ENCODE results near the gene MAML3. TPM values are rescaled to one million over a fixed set of nuclear protein-coding genes. Genes with fewer than 3 reads are reported as not detected.

The MAML3 gene
- total RNA-seq, 2 donors from 2014 or later = 9.3 to 10.1 TPM

DNA sequence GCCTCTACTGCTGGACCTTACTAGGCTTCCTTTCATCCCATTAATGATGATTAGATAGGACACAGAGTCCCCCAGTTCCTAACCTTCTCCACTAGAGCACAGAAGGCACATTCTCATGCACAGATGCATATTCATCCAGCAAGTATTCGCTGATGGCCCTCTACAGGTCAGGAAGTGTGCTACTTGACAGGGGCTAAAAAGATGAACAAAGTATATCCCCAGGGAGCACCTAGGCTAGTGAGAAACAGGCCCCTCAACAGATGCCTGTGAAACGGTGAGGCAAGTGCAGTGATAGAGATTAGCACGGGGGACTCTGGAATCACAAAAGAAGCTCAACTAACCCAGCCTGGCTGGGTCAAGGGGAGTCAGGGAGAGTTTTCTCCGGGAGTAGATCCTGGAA lies 392.5 kb downstream of the MAML3 start:
- intact Hi-C loops (cut with DNase I) = no loop called here
- Histone ChIP-seq H3K27ac (no peak overlapping the region), H3K4me3 (no peak overlapping the region), H3K36me3 (no peaks in the 10 kb centered on the region), H3K27me3 (no peaks in the 10 kb centered on the region), H3K9me3 (no peaks in the 10 kb centered on the region), H3K4me1 (peaks cover 17% of the 10 kb centered on the region), H3K9ac (ENCODE audit: low read depth in 2 of 2, low read length in 2 of 2) (no peak overlapping the region)
- no peak for DNase-seq
- TF ChIP-seq, protein P1, sequence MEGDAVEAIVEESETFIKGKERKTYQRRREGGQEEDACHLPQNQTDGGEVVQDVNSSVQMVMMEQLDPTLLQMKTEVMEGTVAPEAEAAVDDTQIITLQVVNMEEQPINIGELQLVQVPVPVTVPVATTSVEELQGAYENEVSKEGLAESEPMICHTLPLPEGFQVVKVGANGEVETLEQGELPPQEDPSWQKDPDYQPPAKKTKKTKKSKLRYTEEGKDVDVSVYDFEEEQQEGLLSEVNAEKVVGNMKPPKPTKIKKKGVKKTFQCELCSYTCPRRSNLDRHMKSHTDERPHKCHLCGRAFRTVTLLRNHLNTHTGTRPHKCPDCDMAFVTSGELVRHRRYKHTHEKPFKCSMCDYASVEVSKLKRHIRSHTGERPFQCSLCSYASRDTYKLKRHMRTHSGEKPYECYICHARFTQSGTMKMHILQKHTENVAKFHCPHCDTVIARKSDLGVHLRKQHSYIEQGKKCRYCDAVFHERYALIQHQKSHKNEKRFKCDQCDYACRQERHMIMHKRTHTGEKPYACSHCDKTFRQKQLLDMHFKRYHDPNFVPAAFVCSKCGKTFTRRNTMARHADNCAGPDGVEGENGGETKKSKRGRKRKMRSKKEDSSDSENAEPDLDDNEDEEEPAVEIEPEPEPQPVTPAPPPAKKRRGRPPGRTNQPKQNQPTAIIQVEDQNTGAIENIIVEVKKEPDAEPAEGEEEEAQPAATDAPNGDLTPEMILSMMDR (IDR thresholded peaks at IDR 0.05) = no peak

DNA sequence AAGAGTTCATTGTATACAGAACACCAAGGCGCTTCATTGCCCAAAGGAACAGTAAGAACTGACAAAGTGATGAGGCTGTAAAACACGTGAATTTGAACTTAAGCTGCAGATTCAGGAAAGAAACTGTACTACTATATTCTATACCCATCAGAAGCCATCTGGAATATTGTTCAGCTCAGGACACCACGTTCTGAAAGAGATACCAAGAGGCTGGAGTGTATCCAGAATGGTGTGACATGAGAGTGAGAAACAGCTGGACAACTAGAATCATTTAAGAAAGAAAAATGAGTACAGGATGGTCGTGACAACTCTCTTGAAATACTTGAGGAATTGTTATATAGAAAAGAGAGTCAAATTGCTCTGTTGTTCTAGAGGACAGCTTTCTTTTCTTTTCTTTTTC lies 393.4 kb downstream of the MAML3 start:
- Histone ChIP-seq H3K27me3 (no peaks in the 10 kb centered on the region), H3K9me3 (no peaks in the 10 kb centered on the region), H3K4me3 (no peak overlapping the region), H3K9ac (ENCODE audit: low read depth in 2 of 2, low read length in 2 of 2) (no peak overlapping the region), H3K36me3 (no peaks in the 10 kb centered on the region), H3K27ac (no peak overlapping the region), H3K4me1 (peaks cover 17% of the 10 kb centered on the region)
- TF ChIP-seq, protein P1 (IDR thresholded peaks at IDR 0.05) = no peak
- intact Hi-C loops (cut with DNase I) = no loop called here
- no peak for DNase-seq

DNA sequence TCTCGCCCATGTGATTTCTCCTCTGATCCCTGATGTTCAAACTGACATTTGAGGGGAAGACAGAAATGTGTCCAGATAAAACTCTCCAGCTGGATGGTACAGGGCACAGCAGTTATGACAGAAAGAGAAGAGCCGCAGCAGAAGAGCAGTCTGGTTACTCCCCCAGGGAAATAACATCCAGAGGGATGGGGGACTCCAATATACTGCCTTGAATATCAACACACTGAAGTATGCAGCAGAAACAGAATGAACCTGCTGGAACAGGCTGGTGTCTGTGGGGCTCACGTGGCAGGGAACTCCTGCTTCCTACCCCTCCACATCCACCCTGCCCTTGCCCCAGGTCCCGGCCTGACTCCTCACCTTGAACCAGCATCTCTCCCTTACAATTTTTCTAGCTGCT lies 394.9 kb downstream of the MAML3 start:
- Histone ChIP-seq H3K4me3 (no peak overlapping the region), H3K4me1 (peaks cover 14% of the 10 kb centered on the region), H3K36me3 (no peaks in the 10 kb centered on the region), H3K27me3 (no peaks in the 10 kb centered on the region), H3K9me3 (no peaks in the 10 kb centered on the region), H3K9ac (ENCODE audit: low read depth in 2 of 2, low read length in 2 of 2) (no peak overlapping the region), H3K27ac (no peak overlapping the region)
- intact Hi-C loops (cut with DNase I) = no loop called here
- TF ChIP-seq, protein P1 (IDR thresholded peaks at IDR 0.05) = no peak
- no peak for DNase-seq

DNA sequence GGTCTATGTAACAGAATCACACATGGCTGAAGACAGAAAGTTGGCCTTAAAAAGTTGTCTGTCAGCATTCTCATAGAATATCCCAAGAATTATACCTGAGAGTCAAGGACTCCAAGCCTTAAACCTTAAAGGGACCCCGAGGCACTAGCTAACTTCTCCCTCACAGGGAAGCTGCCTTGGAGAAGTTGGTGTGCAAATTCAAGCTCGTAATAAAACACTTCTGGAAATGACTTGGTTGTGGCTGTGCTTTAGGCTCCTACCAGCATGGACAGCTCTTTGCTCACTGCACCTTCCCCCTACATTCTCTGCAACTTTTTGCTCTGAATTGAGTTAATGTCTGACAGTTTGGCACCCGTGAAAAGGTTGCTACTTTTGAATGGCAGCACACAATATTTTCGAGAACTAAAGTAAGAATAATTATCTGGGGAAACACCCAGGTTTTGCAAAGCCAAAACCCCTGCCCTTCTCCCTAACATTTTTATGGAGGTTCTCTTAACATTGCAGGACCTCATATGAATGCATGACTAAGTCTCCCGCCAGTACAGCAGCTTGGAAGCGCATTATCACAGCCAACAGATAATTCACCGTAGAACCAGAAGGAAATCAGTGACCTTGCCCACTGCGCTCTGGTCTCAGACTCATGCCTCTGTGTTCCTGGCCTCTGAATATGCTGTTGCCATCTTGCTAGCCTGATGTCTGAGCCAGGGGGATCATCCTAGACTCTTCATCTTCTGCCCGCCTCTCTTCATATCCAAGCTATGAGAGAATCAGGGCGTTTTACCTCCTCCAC lies 397.4 kb downstream of the MAML3 start:
- intact Hi-C loops (cut with DNase I) = no loop called here
- Histone ChIP-seq H3K4me1 (no peaks in the 10 kb centered on the region), H3K4me3 (no peak overlapping the region), H3K9ac (ENCODE audit: low read depth in 2 of 2, low read length in 2 of 2) (no peak overlapping the region), H3K36me3 (no peaks in the 10 kb centered on the region), H3K27ac (no peak overlapping the region), H3K9me3 (no peaks in the 10 kb centered on the region), H3K27me3 (no peaks in the 10 kb centered on the region)
- TF ChIP-seq, protein P1 (IDR thresholded peaks at IDR 0.05) = no peak
- no peak for DNase-seq

DNA sequence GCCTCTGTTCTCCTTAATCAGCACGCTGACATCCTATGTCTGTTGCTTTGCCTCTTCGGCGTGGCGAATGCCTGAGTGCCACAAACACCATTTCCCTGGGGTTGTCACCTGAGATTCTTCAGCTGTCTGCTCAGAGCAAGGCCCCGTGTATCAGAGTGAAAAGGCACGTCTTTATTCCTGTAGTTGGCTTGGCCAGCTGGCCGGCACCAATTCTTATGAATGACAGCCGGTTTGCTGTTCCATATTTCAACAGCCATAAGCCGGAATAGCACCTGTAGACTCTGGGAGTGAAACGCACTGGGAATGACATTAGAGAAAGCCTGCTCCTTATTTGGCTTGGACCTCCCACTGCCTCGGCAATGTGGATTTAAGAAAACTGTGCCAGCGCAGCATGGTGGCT lies 399.0 kb downstream of the MAML3 start:
- Histone ChIP-seq H3K27ac (no peak overlapping the region), H3K4me1 (no peaks in the 10 kb centered on the region)
- intact Hi-C loops (cut with DNase I) = no loop called here

More for the DNA sequence above, 399.0 kb downstream of the MAML3 start:
- TF ChIP-seq, protein P1 (IDR thresholded peaks at IDR 0.05) = no peak
- Histone ChIP-seq H3K9me3 (no peaks in the 10 kb centered on the region), H3K9ac (ENCODE audit: low read depth in 2 of 2, low read length in 2 of 2) (no peak overlapping the region), H3K4me3 (no peak overlapping the region), H3K27me3 (no peaks in the 10 kb centered on the region), H3K36me3 (no peaks in the 10 kb centered on the region)
- DNase-seq = no peak
